HG03432 (cell line): ENCODE results near the gene TAF11.
"Not testable (repeated sequence)": the region's sequence is repeated elsewhere in the genome, so short reads cannot be mapped to it uniquely, and the experiment has no call there.

Experiments used
- ATAC-seq: cut with Tn5 transposase; IDR thresholded peaks from one replicate; pipeline ENCODE4 v1.9.1; 2021; ENCODE audit warnings: mild to moderate bottlenecking, moderate library complexity; ENCODE audit not compliant: unreplicated experiment

Gene TAF11

GRCh38 chr6:34867484-34867883 is 20.4 kb downstream of the TAF11 start:
- no peak for ATAC-seq

GRCh38 chr6:34866509-34866908 is 21.3 kb downstream of the TAF11 start:
- no peak for ATAC-seq

- no peak for ATAC-seq
These were observed 22.7 kb downstream of the TAF11 start for GRCh38 chr6:34865107-34865506.

- no peak for ATAC-seq
These were observed 23.8 kb downstream of the TAF11 start for GRCh38 chr6:34864007-34864406.

- no peak for ATAC-seq
These were observed 27.1 kb downstream of the TAF11 start for GRCh38 chr6:34860776-34861175.

- ATAC-seq = no peak
These were observed 27.9 kb downstream of the TAF11 start for GRCh38 chr6:34859951-34860350.

- ATAC-seq = no peak
These were observed 29.2 kb downstream of the TAF11 start for GRCh38 chr6:34858681-34859080.

GRCh38 chr6:34855463-34855862 is 32.4 kb downstream of the TAF11 start:
- no peak for ATAC-seq

GRCh38 chr6:34852406-34853085 is 35.3 kb downstream of the TAF11 start:
- ATAC-seq = no peak

- no peak for ATAC-seq
These were observed 36.5 kb downstream of the TAF11 start for GRCh38 chr6:34851361-34851760.

GRCh38 chr6:34849066-34849465 is 38.8 kb downstream of the TAF11 start:
- not testable (repeated sequence) for ATAC-seq

- ATAC-seq = no peak
These were observed 48.0 kb downstream of the TAF11 start for GRCh38 chr6:34839666-34840352.

GRCh38 chr6:34837528-34837927 is 50.3 kb downstream of the TAF11 start:
- no peak for ATAC-seq

- no peak for ATAC-seq
These were observed 51.4 kb downstream of the TAF11 start for GRCh38 chr6:34836451-34836850.

GRCh38 chr6:34836008-34836407 is 51.8 kb downstream of the TAF11 start:
- no peak for ATAC-seq

GRCh38 chr6:34834789-34835518 is 52.9 kb downstream of the TAF11 start:
- no peak for ATAC-seq

- ATAC-seq = no peak
These were observed 54.9 kb downstream of the TAF11 start for GRCh38 chr6:34832942-34833341.

- ATAC-seq = no peak
These were observed 58.7 kb downstream of the TAF11 start for GRCh38 chr6:34829137-34829536.
